B cell (primary cell): ENCODE data around the gene GLCCI1. TPM values are rescaled to one million over a fixed set of nuclear protein-coding genes. Genes with fewer than 3 reads are reported as not detected.

Experiments
- ATAC-seq: fragments of 200-7000 bp; cut with Tn5 transposase; one replicate; pipeline ENCODE4 v1.10.0; 2021; ENCODE audit warnings: low read depth, mild to moderate bottlenecking, moderate number of reproducible peaks, moderate library complexity
- CTCF ChIA-PET: fragments of 350-600 bp; sonication (Branson Sonifier 250); formaldehyde crosslinking; loops from one replicate; lab custom pipeline; 2021; ENCODE audit warnings: antibody characterized with exemption, inconsistent platforms; lab: Charles Lee
- POLR2A ChIA-PET: fragments of 350-600 bp; sonication (Branson Sonifier 250); formaldehyde crosslinking; loops from one replicate; lab custom pipeline; 2021; ENCODE audit warnings: antibody characterized with exemption; lab: Charles Lee
- DNase-seq: peaks from one replicate; pipeline ENCODE4 v3.0.0; 2013
- H2AFZ ChIP-seq: 2 replicates; pipeline ENCODE4 v1.6.1; 2012; ENCODE audit warnings: mild to moderate bottlenecking, low read depth, low read length; ENCODE audit not compliant: insufficient read depth, poor library complexity, severe bottlenecking
- H3K27ac ChIP-seq, 2 donors: 1 replicate in 1 of 2; 2 replicates in 1 of 2; pipeline ENCODE4 v1.5.1; 2012 to 2013; ENCODE audit warnings: low read length in 2 of 2, mild to moderate bottlenecking in 2 of 2, moderate library complexity in 1 of 2
- H3K27me3 ChIP-seq, 4 experiments: fragments of 200-600 bp in 1 of 4; sonication (generic) in 1 of 4; replicated peaks in 1 of 4; 1 replicate in 2 of 4; 2 replicates in 2 of 4; pipeline versions ENCODE4 v1.6.1 to v1.7.0; 2013 to 2016; ENCODE audit warnings: low read length in 3 of 4, mild to moderate bottlenecking in 2 of 4, mixed read lengths in 1 of 4, moderate library complexity in 1 of 4; ENCODE audit not compliant: insufficient read depth in 4 of 4, control insufficient read depth in 3 of 4; ENCODE audit errors: control extremely low read depth in 1 of 4
- H3K36me3 ChIP-seq, 2 experiments: replicated peaks in 1 of 2; 1 replicate in 1 of 2; 2 replicates in 1 of 2; pipeline versions ENCODE4 v1.6.1 to v1.7.1; 2013; ENCODE audit warnings: low read length in 1 of 2; ENCODE audit not compliant: insufficient read depth in 2 of 2, control insufficient read depth in 1 of 2; ENCODE audit errors: control extremely low read depth in 1 of 2, extremely low read depth in 1 of 2
- H3K4me1 ChIP-seq, 2 donors: fragments of 200-600 bp in 1 of 2; sonication (generic) in 1 of 2; 1 replicate in 1 of 2; 2 replicates in 1 of 2; pipeline versions ENCODE4 v1.5.1 to v1.6.1; 2013 to 2017; ENCODE audit warnings: low read length in 2 of 2; ENCODE audit not compliant: control insufficient read depth in 2 of 2, insufficient read depth in 2 of 2
- H3K4me2 ChIP-seq: replicated peaks from 2 replicates; pipeline ENCODE3; 2012; ENCODE audit warnings: mild to moderate bottlenecking, low read depth, low read length; ENCODE audit not compliant: poor library complexity, severe bottlenecking
- H3K4me3 ChIP-seq, 5 experiments: fragments of 200-600 bp in 1 of 5; sonication (generic) in 1 of 5; 1 replicate in 3 of 5; 2 replicates in 2 of 5; pipeline versions ENCODE4 v1.5.1 to v1.7.0; 2011 to 2016; ENCODE audit warnings: low read length in 4 of 5, mild to moderate bottlenecking in 4 of 5, low read depth in 2 of 5, control low read depth in 1 of 5, moderate library complexity in 1 of 5; ENCODE audit not compliant: insufficient read depth in 1 of 5; ENCODE audit errors: control extremely low read depth in 1 of 5, extremely low read depth in 1 of 5
- H3K79me2 ChIP-seq: fragments of 200-600 bp; sonication (generic); one replicate; pipeline ENCODE4 v1.6.0; 2016; ENCODE audit warnings: low read length; ENCODE audit not compliant: control insufficient read depth, insufficient read depth
- H3K9ac ChIP-seq: fragments of 200-600 bp; sonication (generic); 2 replicates; pipeline ENCODE4 v1.6.1; 2017; ENCODE audit warnings: mild to moderate bottlenecking, low read length, moderate library complexity
- H3K9me3 ChIP-seq, 3 donors: one replicate each; pipeline versions ENCODE4 v1.6.1 to v1.7.1; 2013; ENCODE audit warnings: low read length in 2 of 3; ENCODE audit not compliant: control insufficient read depth in 2 of 3, insufficient read depth in 1 of 3; ENCODE audit errors: control extremely low read depth in 1 of 3
- H4K20me1 ChIP-seq: 2 replicates; pipeline ENCODE4 v1.6.0; 2012; ENCODE audit warnings: mild to moderate bottlenecking, low read length; ENCODE audit not compliant: insufficient read depth, control insufficient read depth, poor library complexity, severe bottlenecking
- H3K27ac Mint-ChIP-seq: one replicate; pipeline ENCODE4 v1.8.0; 2021; ENCODE audit warnings: mixed read lengths
- H3K27me3 Mint-ChIP-seq: one replicate; pipeline ENCODE4 v1.8.0; 2021; ENCODE audit warnings: mixed read lengths
- H3K4me1 Mint-ChIP-seq: one replicate; pipeline ENCODE4 v1.8.0; 2021; ENCODE audit warnings: mixed read lengths
- H3K4me3 Mint-ChIP-seq: one replicate; pipeline ENCODE4 v1.8.0; 2021; ENCODE audit warnings: mixed read lengths
- H3K9me3 Mint-ChIP-seq: one replicate; pipeline ENCODE4 v1.8.0; 2022; ENCODE audit warnings: mixed read lengths; ENCODE audit not compliant: insufficient read depth
- CTCF ChIP-seq: fragments of 200-600 bp; IDR thresholded peaks from one replicate; pipeline ENCODE4 v1.8.0; 2022; ENCODE audit warnings: antibody characterized with exemption, mild to moderate bottlenecking
- EZH2 ChIP-seq: IDR thresholded peaks from 2 replicates; pipeline ENCODE4 v1.6.1; 2012; ENCODE audit warnings: borderline replicate concordance, low read depth, mild to moderate bottlenecking, moderate library complexity, low read length; ENCODE audit not compliant: insufficient read depth, poor library complexity, severe bottlenecking
- WGBS: methylation state at CpG from one replicate; pipeline ENCODE4 v1.1.5; 2013; ENCODE audit warnings: missing lambda C conversion rate; ENCODE audit not compliant: insufficient coverage; 5-methylcytosine and 5-hydroxymethylcytosine counted together
- intact Hi-C: fragments of 100-400 bp; cut with micrococcal nuclease; formaldehyde crosslinking; loops from one replicate; pipeline ENCODE4 v1.10.0; 2022
- polyA plus RNA-seq: library from polyadenylated mRNA; depleted of rRNA; stranded (reverse); fragments of >200 nt; gene quantifications from 2 replicates; pipeline ENCODE4 v1.2.3, GENCODE V29; 2012
- total RNA-seq, 2 donors: library from RNA; stranded (reverse); fragments of 120-200 nt in 1 of 2; gene quantifications; 1 replicate in 1 of 2; 2 replicates in 1 of 2; pipeline versions ENCODE4 v1.2.3 to v1.2.4, GENCODE V29; 2013 to 2022

Gene GLCCI1
- total and polyA plus RNA-seq, 2 donors (not counting 1 experiment from before 2014, with no cell fraction given): 17.7 to 50.3 TPM

- no peak for DNase-seq
- WGBS: no CpG with 5 or more reads among the region's 1 CpG
Measured at GRCh38 chr7:8129318-8129659, 160.7 kb downstream of the GLCCI1 start.

GRCh38 chr7:8130663-8131062 is 162.1 kb downstream of the GLCCI1 start:
- Mint-ChIP-seq H3K4me1 (peaks cover 57% of the 10 kb centered on the region), H3K27ac (no peak overlapping the region), H3K9me3 (no peaks in the 10 kb centered on the region), H3K4me3 (no peak overlapping the region), H3K27me3 (no peaks in the 10 kb centered on the region)
- H4K20me1 ChIP-seq: no peaks in the 10 kb centered on the region
- H3K79me2 ChIP-seq: no peaks in the 10 kb centered on the region
- no peak overlapping the region for H3K4me3 ChIP-seq
- no peaks in the 10 kb centered on the region for H3K36me3 ChIP-seq
- H3K9me3 ChIP-seq: no peaks in the 10 kb centered on the region
- ChIA-PET CTCF (interaction anchor here (1.3 kb wide), 1 partner anchor 449 kb away, joined by 4 read pairs; no protein-coding TSS in a partner anchor), POLR2A (no interaction called here)
- ATAC-seq: no peak
- H2AFZ ChIP-seq: no peak overlapping the region
- no CpG with 5 or more reads among the region's 1 CpG for WGBS
- no peak overlapping the region for H3K27ac ChIP-seq
- no peaks in the 10 kb centered on the region for H3K27me3 ChIP-seq
- no peak overlapping the region for H3K4me2 ChIP-seq
- DNase-seq: no peak
- intact Hi-C loops: no loop called here
- no peak overlapping the region for H3K9ac ChIP-seq
- peaks cover 33 to 56% of the 10 kb centered on the region in 2 donors for H3K4me1 ChIP-seq
- no peak for TF ChIP-seq CTCF
- TF ChIP-seq EZH2: no peak

More at GRCh38 chr7:8129318-8129659, 160.7 kb downstream of the GLCCI1 start:
- Mint-ChIP-seq H3K4me1 (peaks cover 65% of the 10 kb centered on the region), H3K27ac (no peak overlapping the region), H3K27me3 (no peaks in the 10 kb centered on the region), H3K4me3 (peak overlapping the region; percentile 7), H3K9me3 (no peaks in the 10 kb centered on the region)
- H3K36me3 ChIP-seq: no peaks in the 10 kb centered on the region
- no peaks in the 10 kb centered on the region for H3K9me3 ChIP-seq
- no peak overlapping the region for H3K9ac ChIP-seq
- no peaks in the 10 kb centered on the region for H4K20me1 ChIP-seq
- no peaks in the 10 kb centered on the region for H3K27me3 ChIP-seq
- intact Hi-C loops: loop anchor here (5.0 kb wide), 1 partner anchor 162 kb away; the partner anchor contains the start of gene GLCCI1
- no peak overlapping the region for H3K4me2 ChIP-seq
- no peak overlapping the region for H2AFZ ChIP-seq
- no peak for TF ChIP-seq CTCF
- no peak for TF ChIP-seq EZH2
- peaks cover 40 to 61% of the 10 kb centered on the region in 2 donors for H3K4me1 ChIP-seq
- H3K27ac ChIP-seq: peak overlapping the region in 1 of 2 donors; percentile 54
- ATAC-seq: no peak
- CTCF ChIA-PET: no interaction called here
- H3K79me2 ChIP-seq: no peaks in the 10 kb centered on the region
- POLR2A ChIA-PET: no interaction called here
- no peak overlapping the region for H3K4me3 ChIP-seq
